Measurements from ENCODE around the gene KCNN2. TPM values are rescaled to one million over a fixed set of nuclear protein-coding genes. Genes with fewer than 3 reads are reported as not detected.

Gene KCNN2
- total RNA-seq, 1 donor from 2014 or later = not detected

GRCh38 chr5:114335391-114335790 lies 26.5 kb upstream of the KCNN2 start:
- no peak for DNase-seq (ENCODE audit: low read depth)
- no peak overlapping the region for H3K4me3 ChIP-seq (ENCODE audit: low read depth, low read length)
- TF ChIP-seq, protein P1, sequence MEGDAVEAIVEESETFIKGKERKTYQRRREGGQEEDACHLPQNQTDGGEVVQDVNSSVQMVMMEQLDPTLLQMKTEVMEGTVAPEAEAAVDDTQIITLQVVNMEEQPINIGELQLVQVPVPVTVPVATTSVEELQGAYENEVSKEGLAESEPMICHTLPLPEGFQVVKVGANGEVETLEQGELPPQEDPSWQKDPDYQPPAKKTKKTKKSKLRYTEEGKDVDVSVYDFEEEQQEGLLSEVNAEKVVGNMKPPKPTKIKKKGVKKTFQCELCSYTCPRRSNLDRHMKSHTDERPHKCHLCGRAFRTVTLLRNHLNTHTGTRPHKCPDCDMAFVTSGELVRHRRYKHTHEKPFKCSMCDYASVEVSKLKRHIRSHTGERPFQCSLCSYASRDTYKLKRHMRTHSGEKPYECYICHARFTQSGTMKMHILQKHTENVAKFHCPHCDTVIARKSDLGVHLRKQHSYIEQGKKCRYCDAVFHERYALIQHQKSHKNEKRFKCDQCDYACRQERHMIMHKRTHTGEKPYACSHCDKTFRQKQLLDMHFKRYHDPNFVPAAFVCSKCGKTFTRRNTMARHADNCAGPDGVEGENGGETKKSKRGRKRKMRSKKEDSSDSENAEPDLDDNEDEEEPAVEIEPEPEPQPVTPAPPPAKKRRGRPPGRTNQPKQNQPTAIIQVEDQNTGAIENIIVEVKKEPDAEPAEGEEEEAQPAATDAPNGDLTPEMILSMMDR (conservative IDR thresholded peaks at IDR 0.05; ENCODE audit: low read depth, low read length) = no peak

- H3K4me3 ChIP-seq (ENCODE audit: low read depth, low read length) = no peak overlapping the region
- TF ChIP-seq, protein P1 (conservative IDR thresholded peaks at IDR 0.05; ENCODE audit: low read depth, low read length) = no peak
- no peak for DNase-seq (ENCODE audit: low read depth)
Observed at GRCh38 chr5:114339108-114339507, 22.8 kb upstream of the KCNN2 start.

- no peak for DNase-seq (ENCODE audit: low read depth)
- no peak overlapping the region for H3K4me3 ChIP-seq (ENCODE audit: low read depth, low read length)
- TF ChIP-seq, protein P1 (conservative IDR thresholded peaks at IDR 0.05; ENCODE audit: low read depth, low read length) = no peak
Observed at GRCh38 chr5:114346181-114346580, 15.7 kb upstream of the KCNN2 start.

DNA sequence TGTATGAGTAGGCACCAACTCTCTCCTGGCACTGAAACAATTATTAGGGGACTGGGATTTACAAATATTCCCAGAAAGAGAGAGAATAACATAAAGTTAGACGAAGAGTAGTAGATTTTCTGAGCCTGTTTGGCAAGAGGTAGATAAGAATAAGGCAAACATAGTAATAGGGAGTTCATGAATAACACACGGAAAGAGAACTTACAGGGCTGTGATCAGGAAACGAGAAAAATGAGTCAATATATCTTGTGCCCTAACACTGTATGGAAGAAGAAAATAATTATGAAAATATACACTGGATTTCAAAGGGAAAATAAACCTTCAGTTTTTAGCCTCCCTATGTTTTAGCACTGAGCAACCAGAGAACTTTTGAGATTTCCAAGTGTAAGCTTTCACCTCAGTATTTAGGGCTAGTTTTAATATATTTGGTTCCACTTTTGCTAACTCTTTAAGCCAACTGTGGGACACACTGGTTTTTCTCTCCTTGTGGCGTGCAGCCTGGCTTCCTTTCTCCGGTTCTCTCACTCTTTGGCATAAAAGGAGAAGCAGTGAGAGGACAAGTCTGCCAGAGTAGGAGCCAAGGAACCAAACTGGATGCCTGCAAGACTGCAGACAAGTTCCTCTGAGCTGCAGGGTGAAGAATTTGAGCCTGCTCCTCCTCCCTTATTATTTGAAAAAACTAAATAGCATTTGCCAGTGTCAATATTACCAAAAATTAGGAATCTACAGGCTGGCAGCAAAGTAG lies 6.6 kb upstream of the KCNN2 start:
- TF ChIP-seq, protein P1 (conservative IDR thresholded peaks at IDR 0.05; ENCODE audit: low read depth, low read length) = no peak
- DNase-seq (ENCODE audit: low read depth) = no peak
- no peak overlapping the region for H3K4me3 ChIP-seq (ENCODE audit: low read depth, low read length)

- TF ChIP-seq, protein P1 (conservative IDR thresholded peaks at IDR 0.05; ENCODE audit: low read depth, low read length) = no peak
- no peak for DNase-seq (ENCODE audit: low read depth)
- no peak overlapping the region for H3K4me3 ChIP-seq (ENCODE audit: low read depth, low read length)
Observed at GRCh38 chr5:114358329-114358728, 3.5 kb upstream of the KCNN2 start.

- no peak overlapping the region for H3K4me3 ChIP-seq (ENCODE audit: low read depth, low read length)
- TF ChIP-seq, protein P1 (conservative IDR thresholded peaks at IDR 0.05; ENCODE audit: low read depth, low read length) = no peak
- no peak for DNase-seq (ENCODE audit: low read depth)
Observed at GRCh38 chr5:114360357-114360756, 1.5 kb upstream of the KCNN2 start.

Measured in epithelial cell of proximal tubule (primary cell).